HepG2 (cell line): ENCODE results near the gene TET2. TPM values are rescaled to one million over a fixed set of nuclear protein-coding genes. Genes with fewer than 3 reads are reported as not detected.

Experiments
- ATAC-seq: fragments of 200-7000 bp; cut with Tn5 transposase; 3 replicates; pipeline ENCODE4 v1.9.1; 2020; ENCODE audit warnings: mild to moderate bottlenecking, moderate library complexity
- BruUV-seq: library from RNA; stranded (reverse); fragments of 400-500 nt; replicated peaks from 2 replicates; lab custom pipeline; 2021; lab: Mats Ljungman, UMichigan
- CTCF ChIA-PET: fragments of 300-600 bp; formaldehyde crosslinking; extraction: SDS; loops from one replicate; lab custom pipeline; 2021; ENCODE audit warnings: low total read pairs, inconsistent platforms, low intra/inter-chr PET ratio; lab: Yijun Ruan, JAX
- POLR2A ChIA-PET: fragments of 350-600 bp; sonication (Branson Sonifier 250); formaldehyde crosslinking; loops from one replicate; lab custom pipeline; 2020; ENCODE audit warnings: antibody characterized with exemption, inconsistent platforms; lab: Yijun Ruan, JAX
- DNase-seq: peaks from one replicate; pipeline ENCODE4 v3.0.0-alpha.2; 2015; ENCODE audit warnings: low spot score
- FAIRE-seq: peaks from 3 replicates; lab custom pipeline; 2011; peaks lifted over from hg19 to GRCh38; lab: Jason Lieb, UNC
- H2AFZ ChIP-seq: one replicate; pipeline ENCODE4 v1.6.1; 2011; ENCODE audit warnings: low read length, inconsistent platforms
- H3K27ac ChIP-seq: fragments of 300-600 bp; 3 replicates; pipeline ENCODE4 v1.8.0; 2011; ENCODE audit warnings: mixed run types, mild to moderate bottlenecking, mixed read lengths, low read length, inconsistent platforms; ENCODE audit not compliant: insufficient read depth; ENCODE audit errors: extremely low read length
- H3K27me3 ChIP-seq, 2 experiments: fragments of 200-600 bp in 1 of 2; 2 replicates in 1 of 2; 3 replicates in 1 of 2; pipeline versions ENCODE4 v1.6.0 to v1.8.0; 2011; ENCODE audit warnings: low read length in 2 of 2, mild to moderate bottlenecking in 2 of 2, moderate library complexity in 2 of 2, inconsistent platforms in 1 of 2; ENCODE audit not compliant: insufficient read depth in 2 of 2, control insufficient read depth in 1 of 2
- H3K36me3 ChIP-seq, 2 experiments: fragments of 200-600 bp in 1 of 2; replicated peaks in 1 of 2; 2 replicates in 1 of 2; 3 replicates in 1 of 2; pipeline versions ENCODE4 v1.5.1 to v1.8.0; 2011; ENCODE audit warnings: low read length in 2 of 2, inconsistent platforms in 1 of 2; ENCODE audit not compliant: insufficient read depth in 2 of 2, control insufficient read depth in 1 of 2
- H3K4me1 ChIP-seq: 2 replicates; pipeline ENCODE4 v1.5.1; 2012; ENCODE audit warnings: low read length, inconsistent platforms; ENCODE audit not compliant: insufficient read depth
- H3K4me2 ChIP-seq: 2 replicates; pipeline ENCODE4 v1.6.0; 2011; ENCODE audit warnings: low read depth, low read length, inconsistent platforms
- H3K4me3 ChIP-seq, 3 experiments: fragments of 200-600 bp in 1 of 3; sonication (generic), shearing (Covaris generic) in 1 of 3; replicated peaks in 1 of 3; 2 replicates each; pipeline ENCODE4 v1.5.1; 2011 to 2016; ENCODE audit warnings: low read length in 3 of 3, inconsistent platforms in 2 of 3, low read depth in 2 of 3, mild to moderate bottlenecking in 2 of 3, control low read depth in 1 of 3, mixed read lengths in 1 of 3; ENCODE audit not compliant: insufficient read depth in 1 of 3
- H3K79me2 ChIP-seq: one replicate; pipeline ENCODE4 v1.6.1; 2011; ENCODE audit warnings: low read length, inconsistent platforms; ENCODE audit not compliant: insufficient read depth
- H3K9ac ChIP-seq: 2 replicates; pipeline ENCODE4 v1.6.0; 2011; ENCODE audit warnings: mild to moderate bottlenecking, low read depth, low read length, inconsistent platforms; ENCODE audit not compliant: insufficient read depth
- H3K9me3 ChIP-seq: 2 replicates; pipeline ENCODE4 v1.5.1; 2012; ENCODE audit warnings: mild to moderate bottlenecking, low read length
- H4K20me1 ChIP-seq: 2 replicates; pipeline ENCODE4 v1.6.0; 2011; ENCODE audit warnings: inconsistent platforms, mild to moderate bottlenecking, low read length, moderate library complexity; ENCODE audit not compliant: insufficient read depth
- AFF4 ChIP-seq: sonication (generic); formaldehyde crosslinking; IDR thresholded peaks from 2 replicates; pipeline ENCODE4 v1.4.0; 2020; ENCODE audit warnings: missing genetic modification reagents
- FOXC1 ChIP-seq: sonication (generic); formaldehyde crosslinking; IDR thresholded peaks from 2 replicates; pipeline ENCODE4 v1.8.0; 2022; ENCODE audit warnings: mild to moderate bottlenecking, missing genetic modification reagents, borderline replicate concordance
- HMGXB3 ChIP-seq: sonication (generic); formaldehyde crosslinking; IDR thresholded peaks from 2 replicates; pipeline ENCODE4 v1.4.0; 2020; ENCODE audit warnings: missing genetic modification reagents, borderline replicate concordance
- IKZF1 ChIP-seq: fragments of 450-650 bp; IDR thresholded peaks from 2 replicates; pipeline ENCODE4 v1.7.1; 2016
- ZMYM2 ChIP-seq: sonication (generic); formaldehyde crosslinking; IDR thresholded peaks from 2 replicates; pipeline ENCODE4 v1.8.0; 2022; ENCODE audit warnings: mild to moderate bottlenecking, missing genetic modification reagents
- ZNF207 ChIP-seq: fragments of 450-650 bp; IDR thresholded peaks from 2 replicates; pipeline ENCODE4 v1.6.1; 2016; ENCODE audit warnings: antibody characterized with exemption, borderline replicate concordance
- ZNF253 ChIP-seq: sonication (generic); formaldehyde crosslinking; IDR thresholded peaks from 2 replicates; pipeline ENCODE4 v1.8.0; 2022; ENCODE audit warnings: mild to moderate bottlenecking, missing genetic modification reagents, borderline replicate concordance
- ZNF274 ChIP-seq: sonication (generic); formaldehyde crosslinking; IDR thresholded peaks from 2 replicates; pipeline ENCODE4 v1.5.1; 2020; ENCODE audit warnings: mild to moderate bottlenecking, missing genetic modification reagents
- ZNF530 ChIP-seq: sonication (generic); formaldehyde crosslinking; IDR thresholded peaks from 2 replicates; pipeline ENCODE4 v1.5.0; 2020; ENCODE audit warnings: low read depth, mild to moderate bottlenecking, missing genetic modification reagents
- ZNF569 ChIP-seq: sonication (generic); formaldehyde crosslinking; IDR thresholded peaks from 2 replicates; pipeline ENCODE4 v1.5.0; 2020; ENCODE audit warnings: mild to moderate bottlenecking, missing genetic modification reagents, moderate library complexity, borderline replicate concordance
- ZNF691 ChIP-seq: sonication (generic); formaldehyde crosslinking; IDR thresholded peaks from 2 replicates; pipeline ENCODE4 v1.4.0; 2020; ENCODE audit warnings: missing genetic modification reagents, low read depth, mild to moderate bottlenecking, borderline replicate concordance
- WGBS: methylation state at CpG from one replicate; pipeline ENCODE4 v1.1.6; 2017; ENCODE audit warnings: low lambda C conversion rate; 5-methylcytosine and 5-hydroxymethylcytosine counted together
- in situ Hi-C: cut with HindIII; loops from 2 replicates; pipeline ENCODE4 v1.10.0; 2017; ENCODE audit warnings: low pct_unique_long_range_greater_than_20kb; ENCODE audit not compliant: extremely low pct_ligation_motif_present
- intact Hi-C: fragments of 100-400 bp; cut with micrococcal nuclease; formaldehyde crosslinking; loops from one replicate; pipeline ENCODE4 v1.10.0; 2022; ENCODE audit not compliant: unreplicated experiment
- polyA plus RNA-seq, 8 experiments: library from polyadenylated mRNA; depleted of rRNA in 3 of 8; stranded (reverse) in 7 of 8; unstranded in 1 of 8; fragments of >200 nt; fragmentation: Illumina TruSeq in 4 of 8; extraction: Trizol in 4 of 8; gene quantifications; 2 replicates each; pipeline versions ENCODE4 v1.2.1 to v1.2.3, GENCODE V29; 2011 to 2016; ENCODE audit warnings: low read depth in 4 of 8, missing spikeins in 1 of 8, mixed read lengths in 1 of 8; ENCODE audit not compliant: insufficient read depth in 1 of 8
- total RNA-seq, 5 experiments: library from RNA; depleted of rRNA; stranded (reverse); fragments of >200 nt; fragmentation: Illumina TruSeq; extraction: Trizol; gene quantifications; 2 replicates each; pipeline ENCODE4 v1.2.3, GENCODE V29; 2016; ENCODE audit warnings: low read depth in 1 of 5

Gene TET2
- total and polyA plus RNA-seq, 2 of the 13 experiments (the other 11 are each of a cell fraction or from before 2014, with no cell fraction given): 4.7 to 4.8 TPM

GRCh38 chr4:105208561-105208960, 61.9 kb downstream of the TET2 start:
- CTCF ChIA-PET: no interaction called here
- Histone ChIP-seq H3K36me3 (no peaks in the 10 kb centered on the region; a peak in 1 of 5 replicates), H2AFZ (no peak overlapping the region), H3K79me2 (no peaks in the 10 kb centered on the region), H4K20me1 (no peaks in the 10 kb centered on the region), H3K9ac (no peak overlapping the region), H3K4me1 (no peaks in the 10 kb centered on the region), H3K4me3 (no peak overlapping the region), H3K4me2 (no peak overlapping the region), H3K27me3 (no peaks in the 10 kb centered on the region), H3K27ac (no peak overlapping the region), H3K9me3 (no peaks in the 10 kb centered on the region)
- FAIRE-seq: no peak
- BruUV-seq: no TSS peak
- intact Hi-C loops (no loop called here), in situ Hi-C loops (no loop called here)
- POLR2A ChIA-PET: no interaction called here
- WGBS: 98% methylated on average over 5 of the region's 5 CpGs
- no peak for DNase-seq
- ATAC-seq: no peak
- no peak for TF ChIP-seq ZNF530 (CRISPR knock-in tag)
- no peak for TF ChIP-seq FOXC1 (CRISPR knock-in tag)
- no peak for TF ChIP-seq IKZF1
- no peak for TF ChIP-seq ZNF207
- no peak for TF ChIP-seq ZNF274 (CRISPR knock-in tag)
- TF ChIP-seq ZNF691 (CRISPR knock-in tag): no peak
- no peak for TF ChIP-seq ZMYM2
- TF ChIP-seq AFF4: no peak
- no peak for TF ChIP-seq ZNF253 (CRISPR knock-in tag)
- TF ChIP-seq ZNF569 (CRISPR knock-in tag): no peak
- no peak for TF ChIP-seq HMGXB3 (CRISPR knock-in tag)
